Ammon's horn (tissue), 1 donor: Measurements from ENCODE around the gene CDKN1A.
"Not testable (repeated sequence)": the region's sequence is repeated elsewhere in the genome, so short reads cannot be mapped to it uniquely, and the experiment has no call there.

Experiments
- DNase-seq: peaks from one replicate; pipeline ENCODE4 v3.0.0-alpha.2; 2016; ENCODE audit warnings: low spot score

The CDKN1A gene

DNA sequence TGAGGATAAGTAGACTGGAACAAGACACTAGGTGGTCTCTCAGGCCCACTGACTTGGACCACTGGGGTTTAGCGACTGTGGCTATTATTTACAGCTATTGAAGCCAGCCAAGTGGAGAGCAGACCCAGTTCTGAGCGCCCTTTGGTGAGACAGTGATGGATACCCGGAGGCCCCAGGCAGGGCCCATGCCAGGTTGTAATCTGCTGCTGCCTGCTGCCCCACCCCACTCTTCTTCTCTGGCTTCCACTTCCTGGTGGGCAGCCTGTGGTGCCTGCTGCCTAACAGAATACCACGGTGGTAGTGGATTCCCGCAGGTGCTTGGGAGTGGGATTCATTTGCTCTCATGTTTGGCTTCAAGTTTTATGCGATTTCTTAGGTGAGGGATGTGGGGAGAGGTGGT, 19.7 kb downstream of the CDKN1A start:
- no peak for DNase-seq

DNA sequence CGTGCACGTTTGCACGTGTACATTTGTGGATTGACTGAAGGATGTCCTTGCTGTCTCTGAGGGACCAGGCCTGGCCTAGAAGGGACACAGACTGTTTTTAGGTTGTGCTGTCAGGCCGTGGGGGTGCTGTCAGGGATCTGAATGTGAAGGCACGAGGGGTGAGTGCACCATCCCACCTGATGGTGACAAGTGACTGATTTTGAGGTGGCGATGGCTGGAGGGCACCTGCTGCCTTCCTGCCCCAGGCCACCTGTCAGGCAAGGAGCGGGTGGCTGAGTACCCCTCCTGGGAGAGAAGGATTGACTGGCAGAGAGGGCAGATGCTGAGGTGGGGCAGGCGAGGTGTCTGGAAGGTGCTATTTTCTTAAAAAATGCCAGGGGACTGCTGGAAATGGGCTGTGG, 20.4 kb downstream of the CDKN1A start:
- DNase-seq, result no peak

DNA sequence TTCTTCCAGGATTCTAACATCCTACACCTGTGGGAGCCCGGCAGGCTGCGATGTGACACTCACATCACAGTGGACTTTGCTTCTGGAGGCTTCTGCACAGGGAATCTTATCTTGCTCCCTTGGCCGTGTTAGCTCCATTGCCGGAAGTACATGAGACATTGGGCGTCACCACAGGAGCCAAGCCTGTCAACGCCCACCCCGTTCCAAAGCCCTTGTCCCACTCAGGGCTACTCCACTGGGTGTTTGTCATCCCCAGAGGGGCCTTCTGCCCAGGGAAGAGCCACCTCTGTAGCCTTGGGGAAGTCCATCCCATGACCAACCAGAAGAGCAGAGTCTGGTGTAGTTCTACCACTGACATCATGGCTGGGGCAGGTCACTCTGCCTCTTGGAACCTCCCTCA, 20.8 kb downstream of the CDKN1A start:
- DNase-seq, result no peak

DNA sequence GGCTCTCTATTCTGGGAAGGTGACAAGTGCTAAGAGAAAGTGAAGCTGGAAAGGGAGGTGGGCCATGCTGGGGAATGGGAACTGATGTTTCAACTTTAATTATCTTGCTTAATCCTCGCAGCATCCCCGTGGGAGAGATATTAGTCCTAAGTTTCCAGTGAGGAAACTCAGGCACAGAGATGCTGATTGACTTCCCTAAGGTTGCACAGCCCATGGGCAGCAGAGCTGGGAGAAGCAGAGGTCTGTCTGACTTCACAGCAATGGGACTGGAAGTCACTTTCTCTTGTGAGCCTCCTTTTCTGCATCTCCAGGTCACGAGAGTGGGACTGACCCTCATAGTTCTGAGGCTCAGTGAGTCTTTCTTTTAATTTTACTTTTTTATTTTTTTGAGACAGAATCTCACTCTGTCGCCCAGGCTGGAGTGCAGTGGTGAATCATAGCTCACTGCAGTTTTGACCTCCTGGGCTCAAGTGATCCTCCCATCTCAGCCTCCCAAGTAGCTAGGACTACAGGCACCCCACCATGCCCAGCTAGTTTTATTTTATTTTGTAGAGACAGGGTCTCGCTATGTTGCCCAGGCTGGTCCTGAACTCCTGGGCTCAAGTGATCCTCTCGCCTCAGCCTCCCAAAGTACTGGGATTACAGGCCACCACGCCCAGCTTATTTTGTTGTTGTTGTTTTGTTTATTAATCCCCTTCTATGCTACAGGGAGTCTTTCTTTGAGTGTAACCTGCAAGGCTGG, 21.7 kb downstream of the CDKN1A start:
- no peak for DNase-seq

DNA sequence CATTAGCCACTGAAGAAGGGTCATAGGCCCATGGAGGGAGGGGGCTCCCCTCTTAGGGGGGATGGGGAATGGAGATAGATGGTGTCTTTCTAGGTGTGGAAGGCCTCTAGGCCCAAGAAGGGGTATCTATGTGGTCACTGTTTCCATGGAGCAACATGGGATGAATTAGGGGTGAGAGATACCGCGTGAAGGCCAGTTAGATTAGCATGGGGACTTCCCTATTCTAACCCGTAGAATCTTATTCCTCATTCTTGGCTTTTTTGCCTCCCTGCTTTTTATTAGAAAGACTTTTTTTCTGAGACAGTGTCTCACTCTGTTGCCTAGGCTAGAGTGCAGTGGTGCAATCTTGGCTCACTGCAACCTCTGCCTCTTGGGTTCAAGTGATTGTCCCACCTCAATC, 22.3 kb downstream of the CDKN1A start:
- no peak for DNase-seq

DNA sequence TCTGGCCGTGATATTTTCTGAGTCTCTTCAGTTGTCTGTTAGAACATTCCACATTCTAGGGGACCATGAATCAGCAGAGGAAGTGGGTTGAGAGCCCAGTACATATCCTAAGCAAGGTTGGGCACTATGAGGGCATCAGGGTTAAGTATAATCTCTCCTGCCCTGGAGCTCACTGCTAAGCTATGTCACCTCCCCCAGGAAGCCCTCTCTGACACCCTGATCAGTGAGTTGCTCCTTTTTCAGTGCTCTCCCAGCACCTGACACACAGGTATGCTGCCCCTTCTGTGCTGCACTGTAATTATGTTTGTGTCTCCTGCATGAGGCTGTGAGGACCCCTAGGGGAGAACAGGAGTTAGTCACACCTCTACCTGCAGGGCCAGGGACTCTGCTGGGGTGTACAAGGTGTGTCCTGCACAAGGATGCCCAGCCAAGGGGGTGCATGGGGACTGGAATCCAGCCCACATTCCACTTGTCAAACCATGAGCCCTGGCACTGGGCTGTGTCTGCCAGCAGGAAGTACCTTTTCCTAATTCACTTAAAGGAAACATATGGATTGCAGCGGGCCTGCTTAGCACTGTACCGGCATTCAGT, 23.0 kb downstream of the CDKN1A start:
- DNase-seq, result no peak

DNA sequence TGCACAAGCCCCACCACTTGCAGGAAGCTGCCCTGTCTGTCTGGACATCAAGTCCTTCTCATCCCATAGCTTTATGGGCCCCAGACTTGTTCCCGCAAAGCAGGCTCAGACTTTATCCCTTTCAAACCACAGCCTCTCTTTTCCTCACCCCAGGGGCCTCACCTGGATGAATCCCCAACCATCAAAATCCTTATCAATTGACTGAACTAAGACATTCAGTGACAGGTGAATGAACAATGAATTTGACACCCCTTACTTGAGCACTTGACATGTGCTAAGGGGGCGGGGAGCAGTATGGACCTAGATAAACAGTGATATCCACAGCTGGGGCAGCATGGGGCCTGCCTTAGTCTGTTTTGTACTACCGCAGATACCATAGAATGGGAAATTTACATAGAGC, 24.1 kb downstream of the CDKN1A start:
- no peak for DNase-seq

DNA sequence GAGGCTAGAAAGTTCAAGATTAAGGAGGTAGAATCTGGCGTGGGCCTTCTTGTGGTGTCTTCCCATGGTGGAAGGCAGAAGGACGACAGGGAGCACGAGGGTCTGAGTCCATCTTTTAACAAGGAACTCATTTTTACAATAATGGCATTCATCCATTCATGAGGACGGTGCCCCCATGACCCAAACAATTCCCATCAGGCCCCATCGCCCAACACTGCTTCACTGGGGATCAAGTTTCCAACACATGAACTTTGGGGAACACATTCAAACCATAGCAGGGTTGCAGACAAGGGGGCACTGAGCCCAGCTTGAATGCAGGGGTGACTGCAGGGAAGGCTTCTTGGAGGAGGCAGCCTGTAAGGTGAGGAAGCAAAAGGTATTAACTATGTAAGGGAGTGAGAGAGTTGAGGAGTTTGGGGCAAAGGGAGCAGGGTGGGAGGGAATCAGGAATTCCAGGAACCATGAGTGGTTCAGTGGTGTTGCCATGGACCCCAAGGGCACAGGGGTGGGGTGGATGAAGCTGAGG, 24.6 kb downstream of the CDKN1A start:
- no peak for DNase-seq

DNA sequence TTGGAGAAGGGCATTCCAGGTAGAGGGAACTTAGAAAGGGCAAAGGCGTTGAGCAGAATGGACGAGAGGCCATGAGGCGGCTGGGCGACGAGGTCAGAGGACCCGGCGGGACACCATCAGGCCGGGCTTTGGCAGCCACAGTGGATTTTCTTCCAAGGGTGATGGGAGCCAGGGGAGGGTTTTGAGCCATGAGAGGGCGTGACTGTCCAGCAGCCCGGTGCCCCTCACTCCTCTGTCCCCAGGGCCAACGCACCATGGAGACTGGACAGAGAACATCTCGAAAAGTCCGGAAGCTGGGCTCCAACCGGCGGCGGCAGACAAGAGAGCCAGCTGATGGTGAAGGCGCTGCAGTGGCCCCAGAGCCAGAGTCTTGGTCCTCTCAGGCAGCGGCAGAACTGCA, 25.5 kb downstream of the CDKN1A start:
- no peak for DNase-seq

DNA sequence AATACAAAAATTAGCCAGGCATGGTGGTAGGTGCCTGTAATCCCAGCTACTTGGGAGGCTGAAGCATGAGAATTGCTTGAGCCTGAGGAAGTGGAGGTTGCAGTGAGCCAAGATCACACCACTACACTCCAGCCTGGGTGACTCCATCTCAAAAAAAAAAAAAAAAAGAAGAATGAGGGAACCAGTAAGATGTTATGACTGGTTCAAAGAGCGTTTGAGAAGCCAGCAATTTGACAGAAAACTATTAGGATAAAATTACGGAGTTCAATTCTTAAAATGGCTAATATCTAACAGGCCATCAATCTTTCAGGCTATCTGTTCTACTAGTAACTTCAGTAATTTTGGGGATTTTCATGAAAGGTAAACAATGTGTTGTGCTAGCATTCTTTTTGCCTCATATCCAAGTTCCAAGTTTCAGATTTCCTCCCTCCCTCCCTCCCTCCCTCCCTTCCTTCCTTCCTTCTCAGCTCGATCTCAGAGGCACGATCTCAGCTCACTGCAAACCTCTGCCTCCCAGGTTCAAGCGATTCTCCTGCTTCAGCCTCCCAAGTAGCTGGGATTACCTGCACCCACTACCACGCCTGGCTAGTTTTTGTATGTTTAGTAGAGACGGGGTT, 26.6 kb downstream of the CDKN1A start:
- DNase-seq, result not testable (repeated sequence)

DNA sequence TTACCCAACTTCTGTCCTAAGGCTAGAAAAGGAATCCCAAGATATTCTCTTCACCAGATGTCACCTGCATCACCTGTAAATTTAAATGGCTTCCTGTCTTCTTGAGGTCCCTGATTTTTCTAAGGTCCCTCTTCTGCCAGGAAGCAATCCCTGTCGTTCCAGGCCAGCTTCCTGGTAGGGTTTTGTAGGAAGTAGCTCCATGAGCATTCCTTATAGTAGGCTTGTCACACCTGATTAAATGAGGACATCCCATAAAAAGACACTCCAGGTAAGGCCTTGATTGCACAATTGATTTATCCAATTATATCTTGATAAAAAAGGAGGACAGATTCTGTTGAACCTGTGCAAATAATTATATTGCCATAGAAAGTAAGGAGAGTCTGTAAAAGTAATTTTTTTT, 27.8 kb downstream of the CDKN1A start:
- no peak for DNase-seq

DNA sequence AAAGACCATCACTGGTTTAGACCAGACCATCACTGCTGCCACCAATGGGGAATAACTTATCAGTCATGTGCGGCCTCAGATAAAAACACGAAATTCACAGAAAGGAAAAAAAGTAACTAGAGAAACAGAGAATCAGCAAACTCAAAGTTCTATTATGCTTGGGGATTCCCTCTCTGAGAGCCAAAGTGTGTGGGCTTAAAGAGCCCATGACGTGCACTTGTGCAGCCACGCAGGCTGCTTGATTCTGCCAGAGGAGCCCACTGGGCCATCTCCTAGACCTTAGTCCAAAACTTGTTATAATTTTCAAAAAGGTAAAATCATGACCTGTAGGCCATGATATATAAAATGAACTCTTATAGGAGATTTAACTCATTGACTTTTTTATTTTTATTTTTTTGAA, 34.3 kb downstream of the CDKN1A start:
- DNase-seq, result no peak

DNA sequence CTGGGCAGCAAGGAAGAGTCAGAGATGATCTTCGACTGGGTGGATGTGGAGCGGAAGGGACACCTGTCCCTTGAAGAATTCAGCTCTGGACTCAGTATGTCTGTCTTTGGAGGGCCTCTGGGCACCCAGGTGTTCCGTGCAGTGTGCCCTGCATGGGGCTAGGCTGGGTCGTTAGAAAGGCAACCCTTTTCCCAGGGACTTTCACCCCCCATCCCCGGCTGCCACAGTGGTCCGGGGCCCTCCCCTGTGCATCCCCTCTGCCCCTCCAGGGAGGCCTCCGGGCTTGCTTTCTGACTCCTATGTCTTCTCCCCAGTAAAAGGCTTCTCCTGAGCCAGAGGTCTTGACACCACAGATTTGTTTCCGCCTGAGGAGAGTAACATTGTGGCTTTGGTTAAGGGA, 35.3 kb downstream of the CDKN1A start:
- DNase-seq, result no peak

DNA sequence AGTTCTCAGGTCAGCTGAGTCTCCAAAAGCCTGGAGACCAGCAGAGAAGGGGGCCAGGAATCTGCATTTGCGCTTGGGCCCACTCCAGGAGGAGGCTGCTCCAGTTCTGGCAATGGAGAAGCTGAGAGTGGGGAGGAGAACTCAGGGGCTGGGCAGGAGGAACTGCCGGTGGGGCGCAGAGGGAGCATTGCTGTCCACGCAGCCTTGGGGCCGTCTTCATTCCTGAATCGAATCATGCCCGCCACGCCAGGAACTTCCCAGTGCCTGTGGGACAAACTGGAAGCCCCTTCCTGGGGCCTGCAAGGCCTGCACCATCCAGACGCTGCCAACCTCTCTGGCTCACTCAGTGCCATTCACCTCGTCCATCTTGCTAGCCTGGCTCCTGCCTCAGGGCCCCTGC, 36.0 kb downstream of the CDKN1A start:
- no peak for DNase-seq

DNA sequence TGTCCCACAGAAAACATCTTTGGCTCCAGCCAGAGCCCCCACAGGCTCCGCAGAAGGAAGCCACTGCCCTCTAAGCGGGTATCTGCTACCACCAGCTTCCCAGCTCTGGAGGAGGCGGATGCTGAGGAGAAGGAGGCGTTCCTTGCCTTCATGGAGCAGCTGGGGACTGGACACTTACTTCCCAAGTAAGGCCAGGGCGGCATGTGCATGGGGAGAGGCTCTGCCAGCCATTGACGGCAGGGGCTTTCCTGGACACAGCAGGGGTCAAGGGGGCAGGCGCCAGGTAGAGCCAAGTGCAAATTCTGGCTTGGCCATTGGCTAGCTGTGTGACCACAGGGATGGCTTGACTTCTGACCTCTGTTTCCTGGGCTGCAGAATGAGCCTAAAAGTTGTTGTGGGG, 37.0 kb downstream of the CDKN1A start:
- DNase-seq, result no peak

DNA sequence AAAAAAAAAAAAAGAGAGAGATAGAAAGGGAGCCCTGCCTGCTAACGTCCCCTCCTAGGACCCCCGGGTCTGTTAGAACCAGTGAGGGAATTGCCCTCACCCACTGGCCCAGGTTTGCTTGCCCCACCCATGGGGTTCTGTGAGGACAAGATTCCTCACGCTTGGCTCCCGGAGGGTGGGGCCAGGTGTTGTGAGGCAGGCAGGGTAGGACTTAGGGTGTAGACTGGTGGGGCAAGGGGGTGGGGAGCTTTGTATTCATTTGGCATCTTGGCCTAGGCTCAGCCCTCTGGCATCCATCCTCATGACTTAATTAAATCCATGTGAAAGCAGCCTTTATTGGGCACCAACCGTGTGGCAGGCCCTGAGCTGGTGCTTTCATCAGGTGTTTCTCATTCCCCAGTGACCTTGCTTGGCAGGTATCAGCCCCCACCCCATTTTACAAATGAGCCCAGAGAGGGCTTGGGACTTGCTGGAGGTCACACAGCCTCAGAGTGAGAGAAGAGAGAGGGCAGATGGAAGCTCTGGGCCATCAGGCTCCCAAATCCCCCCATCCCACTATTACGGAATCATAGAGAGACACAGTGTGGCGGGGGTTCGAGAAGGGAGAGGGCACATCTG, 38.1 kb downstream of the CDKN1A start:
- DNase-seq, result no peak

DNA sequence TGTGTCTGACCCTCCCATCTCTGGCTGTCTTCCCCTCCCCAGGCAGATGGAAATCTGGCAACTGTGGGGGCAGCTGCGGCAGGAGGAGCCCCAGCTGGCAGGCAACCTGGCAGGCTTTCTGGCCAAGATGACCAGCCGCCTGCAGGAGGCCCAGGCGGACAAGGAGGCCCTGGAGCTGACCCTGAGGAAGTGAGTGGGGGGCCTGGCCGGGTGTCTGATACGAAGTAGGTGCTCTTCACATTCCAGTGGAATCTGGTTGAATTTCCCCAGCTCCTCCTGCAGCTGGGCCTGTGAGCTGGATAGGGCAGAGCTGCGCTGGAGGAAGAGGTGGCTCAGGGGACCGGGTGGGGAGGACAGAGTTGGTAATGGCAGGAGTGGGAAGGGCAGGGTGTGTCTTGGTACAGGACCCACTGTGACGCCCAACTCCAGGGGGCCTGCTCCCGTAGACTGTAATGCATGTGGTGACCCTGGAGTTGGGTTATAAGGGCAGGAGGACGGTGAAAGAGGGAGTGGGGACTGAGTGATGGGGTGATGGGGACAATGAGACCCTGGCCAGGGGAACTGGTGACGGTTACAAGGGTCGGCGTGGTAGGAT, 38.8 kb downstream of the CDKN1A start:
- no peak for DNase-seq

DNA sequence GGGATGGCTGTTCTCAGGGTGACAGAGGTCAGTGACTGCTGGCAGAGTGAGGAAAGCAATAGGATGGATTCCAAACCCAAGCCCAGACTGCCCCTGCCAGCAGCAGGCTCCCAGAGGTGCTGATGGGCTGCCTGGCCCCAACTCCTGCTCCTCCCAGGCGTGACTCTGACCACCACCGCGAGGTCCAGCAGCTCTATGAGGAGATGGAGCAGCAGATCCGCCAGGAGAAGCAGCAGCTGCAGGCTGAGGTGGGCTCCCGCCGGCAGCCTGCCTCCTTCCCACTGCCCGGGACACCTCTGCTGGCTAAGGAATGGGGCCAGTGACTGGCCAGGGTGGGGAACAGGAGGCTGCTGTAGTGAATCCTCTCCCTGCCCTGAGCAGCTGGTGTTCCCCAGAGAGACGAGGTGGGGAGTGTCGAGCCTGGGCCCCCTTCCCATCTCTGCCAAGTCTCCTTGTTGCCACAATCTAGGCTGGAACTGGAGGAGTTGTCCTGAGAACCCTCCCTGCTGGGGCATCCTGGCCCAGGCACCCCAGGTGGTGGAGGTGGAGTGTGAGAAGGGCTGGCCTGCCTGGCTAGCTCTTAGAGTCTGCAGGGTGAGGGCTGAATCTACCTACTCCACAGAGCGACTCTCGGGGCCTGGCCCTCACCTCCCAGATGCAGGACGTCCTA, 39.5 kb downstream of the CDKN1A start:
- DNase-seq, result no peak

DNA sequence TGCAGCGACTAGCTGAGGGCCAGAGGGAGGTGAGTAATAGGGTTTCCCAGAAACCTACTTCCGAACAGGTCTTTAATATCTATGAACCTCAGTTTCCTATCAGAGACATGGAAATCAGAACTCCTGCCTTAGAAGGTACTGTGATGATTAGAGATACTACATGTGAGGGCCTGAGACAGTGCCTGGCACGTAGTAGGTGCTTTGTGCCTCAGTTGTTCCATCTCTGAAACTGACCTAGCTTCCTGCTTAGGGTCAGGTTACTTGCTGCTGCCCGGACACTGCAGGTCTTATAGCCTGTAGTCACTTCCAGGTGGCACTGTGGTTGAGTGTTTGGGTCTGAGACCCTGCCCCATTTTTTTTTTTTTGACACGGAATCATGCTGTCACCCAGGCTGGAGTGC, 40.0 kb downstream of the CDKN1A start:
- DNase-seq, result no peak

DNA sequence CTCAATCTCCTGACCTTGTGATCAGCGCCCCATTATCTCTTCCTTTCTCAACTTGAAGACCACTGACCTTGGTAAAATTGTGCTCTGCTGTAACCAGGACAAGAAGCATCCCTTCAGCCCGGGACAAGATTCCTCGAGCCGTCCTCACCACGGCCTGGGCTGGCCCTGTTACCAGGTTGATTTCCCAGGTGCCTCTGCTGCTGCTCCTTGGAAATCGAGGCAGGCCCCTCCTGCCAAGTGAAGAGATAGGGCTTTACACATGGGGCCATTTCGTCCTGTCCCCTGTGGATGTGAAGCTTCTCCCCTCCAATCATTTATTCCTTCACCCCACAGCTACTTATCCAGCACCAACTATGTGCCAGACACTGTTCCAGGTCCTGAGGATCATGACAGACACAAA, 40.6 kb downstream of the CDKN1A start:
- DNase-seq, result no peak

DNA sequence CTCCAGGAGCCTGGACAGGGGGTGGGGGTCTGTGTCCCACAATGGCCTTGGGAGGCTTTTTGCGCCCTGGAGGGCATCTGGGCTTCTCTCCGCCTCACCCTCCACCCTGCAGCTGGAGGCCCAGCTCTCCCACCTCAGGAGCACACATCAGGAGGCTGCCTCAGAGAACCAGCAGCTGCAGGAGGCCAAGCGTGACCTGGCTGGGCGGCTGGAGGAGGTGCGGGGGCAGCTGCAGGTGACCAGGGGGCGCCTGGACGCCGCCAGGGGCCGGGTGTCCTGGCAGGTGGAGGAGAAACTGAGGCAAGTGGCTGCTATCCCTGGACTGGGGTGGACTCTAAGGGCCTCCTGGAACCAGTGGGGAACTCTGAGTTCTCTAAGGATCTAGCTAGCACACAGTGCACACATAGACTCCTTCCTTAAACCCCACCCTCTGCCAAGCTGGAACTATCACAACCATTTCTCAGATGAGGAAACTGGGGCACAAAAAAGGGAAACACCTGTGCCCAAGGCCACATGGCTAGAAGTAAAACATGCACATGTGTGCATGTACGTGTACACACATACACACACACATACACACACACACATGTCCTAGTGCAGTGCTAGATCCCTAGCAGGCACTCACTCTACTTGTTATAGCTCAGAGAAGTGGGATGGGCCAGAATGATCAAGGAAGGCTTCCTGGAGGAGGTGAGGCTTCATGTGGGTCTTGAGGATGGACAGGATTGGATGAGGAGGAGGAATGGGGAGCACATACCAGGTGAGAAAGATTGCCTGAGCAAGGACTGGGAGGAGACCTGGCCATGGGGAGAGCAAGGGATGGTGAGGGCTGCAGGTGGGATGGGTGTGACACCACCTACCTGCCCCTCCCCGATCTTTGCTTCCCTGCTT, 42.0 kb downstream of the CDKN1A start:
- DNase-seq, result no peak
